HFF-Myc (cell line): ENCODE results near the gene NBAS.

Experiments used
- DNase-seq: peaks from one replicate; pipeline ENCODE4 v3.0.0-alpha.2; 2011; ENCODE audit warnings: low read depth; ENCODE audit errors: extremely low read depth
- H3K4me3 ChIP-seq: replicated peaks from 2 replicates; pipeline ENCODE4 v1.5.1; 2011; ENCODE audit warnings: low read depth, mild to moderate bottlenecking, control low read depth, low read length
- CTCF ChIP-seq: IDR thresholded peaks from 2 replicates; pipeline ENCODE4 v1.5.1; 2012; ENCODE audit warnings: mild to moderate bottlenecking, low read depth, low read length, control low read depth; ENCODE audit errors: missing control alignments

NBAS gene

GRCh38 chr2:15206419-15206818, 354.7 kb downstream of the NBAS start:
- TF ChIP-seq CTCF: no peak

DNA sequence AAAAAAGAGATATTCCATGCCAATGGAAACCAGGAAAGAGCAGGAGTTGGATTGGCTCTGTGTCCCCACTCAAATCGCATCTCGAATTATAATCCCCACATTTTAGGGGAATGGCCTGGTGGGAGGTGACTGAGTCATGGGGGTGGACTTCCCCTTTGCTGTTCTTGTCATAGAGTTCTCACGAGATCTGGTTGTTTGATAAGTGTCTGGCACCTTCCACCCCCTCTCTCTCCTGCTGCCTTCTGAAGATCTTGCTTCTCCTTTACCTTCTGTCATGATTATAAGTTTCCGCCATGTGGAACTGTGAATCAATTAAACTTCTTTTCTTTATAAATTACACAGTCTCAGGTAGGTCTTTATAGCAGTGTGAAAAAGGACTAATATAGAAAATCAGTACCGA, 355.6 kb downstream of the NBAS start:
- H3K4me3 ChIP-seq: no peak overlapping the region
- DNase-seq: no peak
- no peak for TF ChIP-seq CTCF

More at GRCh38 chr2:15206419-15206818, 354.7 kb downstream of the NBAS start:
- no peak for DNase-seq
- no peak overlapping the region for H3K4me3 ChIP-seq

DNA sequence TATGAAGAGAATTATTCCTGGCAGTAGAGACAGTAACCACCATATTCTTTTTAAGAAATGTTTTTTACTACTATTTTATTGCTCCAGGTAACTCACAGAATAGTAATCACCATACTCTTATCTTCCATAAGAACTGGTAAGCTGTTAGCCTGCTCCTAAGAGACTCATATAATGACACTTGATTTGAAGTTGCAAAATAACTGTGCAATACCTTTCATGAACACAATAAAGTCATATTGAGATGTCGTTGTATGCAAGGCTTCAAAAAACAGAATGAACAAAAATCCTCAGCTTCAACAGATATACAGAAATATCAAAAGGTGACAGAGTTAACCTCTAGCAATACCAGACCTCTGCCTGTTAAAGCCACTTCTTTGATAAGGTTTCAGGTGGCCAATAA, 360.1 kb downstream of the NBAS start:
- no peak overlapping the region for H3K4me3 ChIP-seq
- TF ChIP-seq CTCF: no peak
- no peak for DNase-seq

GRCh38 chr2:15200581-15200980, 360.6 kb downstream of the NBAS start:
- H3K4me3 ChIP-seq: no peak overlapping the region
- TF ChIP-seq CTCF: no peak
- no peak for DNase-seq

DNA sequence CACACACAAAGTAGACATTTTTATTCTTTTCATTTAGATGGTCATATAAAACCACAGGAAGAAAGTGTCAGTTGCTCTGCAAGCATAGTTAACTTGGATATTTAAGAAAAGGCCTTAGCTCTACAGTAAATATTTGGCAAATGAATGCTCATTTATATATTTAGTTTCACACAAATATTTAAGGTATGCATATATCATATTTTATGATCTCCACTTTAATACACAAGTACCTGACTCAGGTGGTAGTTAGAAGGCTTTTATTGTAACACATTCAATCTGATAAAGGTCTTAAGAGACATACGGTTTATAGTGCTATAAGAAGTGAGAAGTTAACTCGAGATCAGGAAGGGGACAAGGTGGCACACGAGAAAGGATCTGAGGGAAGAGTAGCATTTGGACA, 363.1 kb downstream of the NBAS start:
- no peak for TF ChIP-seq CTCF
- H3K4me3 ChIP-seq: no peak overlapping the region
- DNase-seq: no peak

- TF ChIP-seq CTCF: no peak
- no peak for DNase-seq
- H3K4me3 ChIP-seq: no peak overlapping the region
Measured at GRCh38 chr2:15195813-15196212, 365.3 kb downstream of the NBAS start.

DNA sequence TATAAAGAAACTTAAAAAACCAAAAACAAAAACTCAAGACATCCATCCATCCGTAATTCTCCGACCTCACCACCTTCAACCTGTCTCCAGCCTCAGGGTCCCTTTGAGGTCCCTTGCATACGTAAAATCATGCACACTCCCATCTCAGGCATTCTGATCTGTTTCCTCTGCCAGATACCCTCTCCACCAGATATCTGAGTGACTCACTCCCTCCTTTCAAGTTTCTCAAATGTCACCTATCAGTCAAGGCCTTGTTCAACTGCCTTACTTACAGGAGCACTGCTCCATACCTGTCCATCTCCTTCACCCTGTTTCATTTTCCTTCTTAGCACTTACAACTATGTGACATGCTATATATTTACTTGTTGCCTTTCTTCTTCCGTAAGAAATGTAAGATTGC, 369.3 kb downstream of the NBAS start:
- no peak for TF ChIP-seq CTCF
- DNase-seq: no peak
- no peak overlapping the region for H3K4me3 ChIP-seq
